ENCODE measurements around the gene EDRF1.
A peak's percentile ranks its signal among the peaks of the same experiment; 100 is the strongest.

Gene EDRF1

DNA sequence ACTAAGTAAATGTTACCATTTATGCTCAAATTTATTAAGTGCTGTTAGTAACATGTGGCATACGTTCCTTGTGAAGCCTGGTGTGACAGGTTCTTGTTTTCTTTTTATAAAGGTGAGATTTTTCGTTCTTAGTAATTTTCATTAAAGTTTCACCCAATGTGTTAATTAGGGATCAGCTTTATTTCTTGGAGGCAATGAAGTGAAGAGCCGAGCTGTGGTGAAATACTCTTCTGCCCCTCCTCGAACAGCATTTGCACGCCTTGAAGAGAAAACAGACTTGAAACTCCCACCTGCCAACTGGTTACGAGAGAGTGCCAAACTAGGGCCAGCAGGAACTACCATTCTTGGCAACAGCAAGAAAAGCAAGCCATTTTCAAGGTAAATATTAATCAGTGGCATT is 1.5 kb downstream of the EDRF1 start:
- ChIA-PET CTCF (no interaction called here), POLR2A (interaction anchor here (0.7 kb wide), 1 partner anchor 82 kb away, joined by 4 read pairs; no protein-coding TSS in a partner anchor)
- no peak for TF ChIP-seq CTCF (IDR thresholded peaks at IDR 0.05; ENCODE audit: control extremely low read depth, extremely low read depth, low read depth, missing control alignments)
- DNase-seq (ENCODE audit: extremely low spot score), result peak; percentile 26

GRCh38 chr10:125722811-125723210 is 3.3 kb downstream of the EDRF1 start:
- ChIA-PET POLR2A (no interaction called here), CTCF (interaction anchor here (1.2 kb wide), 1 partner anchor 14 kb away, joined by 4 read pairs; no protein-coding TSS in a partner anchor)
- DNase-seq (ENCODE audit: extremely low spot score), result no peak
- TF ChIP-seq CTCF (IDR thresholded peaks at IDR 0.05; ENCODE audit: control extremely low read depth, extremely low read depth, low read depth, missing control alignments), result no peak

GRCh38 chr10:125726914-125727313 is 7.4 kb downstream of the EDRF1 start:
- no peak for TF ChIP-seq CTCF (IDR thresholded peaks at IDR 0.05; ENCODE audit: control extremely low read depth, extremely low read depth, low read depth, missing control alignments)
- ChIA-PET POLR2A (interaction anchor here (0.6 kb wide), 1 partner anchor 23 kb away, joined by 3 read pairs; no protein-coding TSS in a partner anchor), CTCF (no interaction called here)
- DNase-seq (ENCODE audit: extremely low spot score), result no peak

- CTCF ChIA-PET, result no interaction called here
- no peak for DNase-seq (ENCODE audit: extremely low spot score)
- no peak for TF ChIP-seq CTCF (IDR thresholded peaks at IDR 0.05; ENCODE audit: control extremely low read depth, extremely low read depth, low read depth, missing control alignments)
- POLR2A ChIA-PET, result interaction anchor here (0.6 kb wide), 1 partner anchor 23 kb away, joined by 3 read pairs; no protein-coding TSS in a partner anchor
These were observed 7.9 kb downstream of the EDRF1 start for GRCh38 chr10:125727436-125727835.

- POLR2A ChIA-PET, result no interaction called here
- no peak for DNase-seq (ENCODE audit: extremely low spot score)
- CTCF ChIA-PET, result no interaction called here
- no peak for TF ChIP-seq CTCF (IDR thresholded peaks at IDR 0.05; ENCODE audit: control extremely low read depth, extremely low read depth, low read depth, missing control alignments)
These were observed 14.6 kb downstream of the EDRF1 start for GRCh38 chr10:125734148-125734547.

DNA sequence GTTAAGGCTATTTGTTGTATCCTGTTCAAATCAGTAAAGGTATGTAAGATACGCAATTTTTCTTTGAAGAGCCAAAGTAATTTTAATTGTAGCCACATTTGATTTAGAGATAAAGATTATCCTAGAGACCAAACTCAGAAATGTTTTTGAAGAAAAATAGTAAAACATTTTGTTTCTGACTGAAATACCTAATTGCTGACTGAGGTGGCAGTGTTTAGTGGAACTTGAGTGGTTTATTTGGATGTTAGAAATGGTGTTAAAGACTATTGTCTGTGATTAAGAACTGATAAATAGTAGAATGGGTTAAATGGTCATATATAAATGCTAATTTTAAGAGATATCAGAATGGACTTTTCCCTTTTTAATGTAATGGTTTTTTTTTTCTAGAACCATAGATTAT is 15.3 kb downstream of the EDRF1 start:
- POLR2A ChIA-PET, result no interaction called here
- no peak for TF ChIP-seq CTCF (IDR thresholded peaks at IDR 0.05; ENCODE audit: control extremely low read depth, extremely low read depth, low read depth, missing control alignments)
- DNase-seq (ENCODE audit: extremely low spot score), result no peak
- CTCF ChIA-PET, result interaction anchor here (0.7 to 1.1 kb wide), 2 partner anchors 11 to 16 kb away, joined by 3 read pairs; no protein-coding TSS in a partner anchor

GRCh38 chr10:125738206-125738605 is 18.7 kb downstream of the EDRF1 start:
- POLR2A ChIA-PET, result no interaction called here

More at GRCh38 chr10:125738206-125738605, 18.7 kb downstream of the EDRF1 start:
- DNase-seq (ENCODE audit: extremely low spot score), result no peak
- CTCF ChIA-PET, result no interaction called here
- no peak for TF ChIP-seq CTCF (IDR thresholded peaks at IDR 0.05; ENCODE audit: control extremely low read depth, extremely low read depth, low read depth, missing control alignments)
